Liver (tissue), 9 donors: ENCODE data around the gene STK25. TPM values are rescaled to one million over a fixed set of nuclear protein-coding genes. Genes with fewer than 3 reads are reported as not detected.

Source experiments
- DNase-seq: peaks from one replicate; pipeline ENCODE4 v3.0.0-alpha.2; 2017; ENCODE audit warnings: low spot score
- H3K27ac ChIP-seq, 2 donors: one replicate each; pipeline ENCODE4 v1.7.0; 2013; ENCODE audit warnings: inconsistent platforms in 2 of 2, low read length in 2 of 2, control low read depth in 1 of 2, low read depth in 1 of 2, mild to moderate bottlenecking in 1 of 2
- H3K27me3 ChIP-seq, 4 donors: one replicate each; pipeline versions ENCODE4 v1.6.1 to v1.7.0; 2013; ENCODE audit warnings: low read length in 3 of 4, inconsistent platforms in 1 of 4, mild to moderate bottlenecking in 1 of 4, moderate library complexity in 1 of 4; ENCODE audit not compliant: control insufficient read depth in 4 of 4, insufficient read depth in 4 of 4
- H3K36me3 ChIP-seq, 4 donors: one replicate each; pipeline versions ENCODE4 v1.6.1 to v1.7.0; 2013; ENCODE audit warnings: low read length in 3 of 4, mild to moderate bottlenecking in 3 of 4, low read depth in 1 of 4, moderate library complexity in 1 of 4; ENCODE audit not compliant: control insufficient read depth in 4 of 4, insufficient read depth in 3 of 4
- H3K4me1 ChIP-seq, 4 donors: one replicate each; pipeline versions ENCODE4 v1.6.1 to v1.7.0; 2013; ENCODE audit warnings: low read length in 3 of 4, mild to moderate bottlenecking in 3 of 4, moderate library complexity in 1 of 4; ENCODE audit not compliant: control insufficient read depth in 4 of 4, insufficient read depth in 4 of 4
- H3K4me3 ChIP-seq, 3 donors: one replicate each; pipeline versions ENCODE4 v1.6.1 to v1.7.0; 2013; ENCODE audit warnings: low read length in 3 of 3, control low read depth in 1 of 3, low read depth in 1 of 3, mild to moderate bottlenecking in 1 of 3
- H3K9ac ChIP-seq, 2 donors: one replicate each; pipeline ENCODE4 v1.7.0; 2013; ENCODE audit warnings: low read length in 2 of 2, mild to moderate bottlenecking in 2 of 2, moderate library complexity in 2 of 2, control low read depth in 1 of 2, low read depth in 1 of 2
- H3K9me3 ChIP-seq, 4 donors: one replicate each; pipeline versions ENCODE4 v1.6.1 to v1.7.0; 2013; ENCODE audit warnings: low read length in 3 of 4; ENCODE audit not compliant: control insufficient read depth in 4 of 4
- ATF3 ChIP-seq: IDR thresholded peaks from 2 replicates; pipeline ENCODE4 v1.6.1; 2016; ENCODE audit warnings: antibody characterized with exemption
- FOXA1 ChIP-seq: IDR thresholded peaks from 2 replicates; pipeline ENCODE4 v1.6.1; 2016; ENCODE audit warnings: antibody characterized with exemption
- HNF4A ChIP-seq, 2 donors: conservative IDR thresholded peaks; 2 replicates each; pipeline ENCODE4 v1.6.1; 2016; ENCODE audit warnings: antibody characterized with exemption in 2 of 2, mild to moderate bottlenecking in 2 of 2
- JUND ChIP-seq, 2 donors: IDR thresholded peaks; 2 replicates each; pipeline ENCODE4 v1.6.1; 2016; ENCODE audit warnings: antibody characterized with exemption in 2 of 2
- NR2F2 ChIP-seq: IDR thresholded peaks from 2 replicates; pipeline ENCODE4 v1.6.1; 2016; ENCODE audit warnings: antibody characterized with exemption
- RAD21 ChIP-seq, 2 donors: IDR thresholded peaks; 2 replicates each; pipeline ENCODE4 v1.6.1; 2016; ENCODE audit warnings: antibody characterized with exemption in 2 of 2, mild to moderate bottlenecking in 2 of 2
- TAF1 ChIP-seq: conservative IDR thresholded peaks from 2 replicates; pipeline ENCODE4 v1.6.1; 2016; ENCODE audit warnings: antibody characterized with exemption, mild to moderate bottlenecking
- YY1 ChIP-seq: IDR thresholded peaks from 2 replicates; pipeline ENCODE4 v1.6.1; 2016; ENCODE audit warnings: antibody characterized with exemption, mild to moderate bottlenecking
- WGBS: extraction: QIAGEN DNeasy Blood & Tissue Kit; methylation state at CpG from one replicate; pipeline ENCODE4 v1.1.7; 2013; 5-methylcytosine and 5-hydroxymethylcytosine counted together
- polyA plus RNA-seq, 2 donors: library from polyadenylated mRNA; stranded (reverse) in 1 of 2; unstranded in 1 of 2; fragments of 200-250 nt in 1 of 2; fragments of >200 nt in 1 of 2; fragmentation: Nextera tagmentation in 1 of 2; extraction: Ambion mirVana in 1 of 2; gene quantifications; one replicate each; pipeline versions ENCODE4 v1.2.1 to v1.2.3, GENCODE V29; 2013 to 2015
- total RNA-seq, 2 donors: library from RNA; depleted of rRNA; stranded (reverse); fragments of >200 nt; gene quantifications; one replicate each; pipeline ENCODE4 v1.2.3, GENCODE V29; 2014
- TF ChIP-seq, protein P1 (sequence below): IDR thresholded peaks from 2 replicates; pipeline ENCODE4 v1.6.1; 2016; ENCODE audit warnings: antibody characterized with exemption
- TF ChIP-seq, protein P2 (sequence below): IDR thresholded peaks from 2 replicates; pipeline ENCODE4 v1.6.1; 2016; ENCODE audit warnings: antibody characterized with exemption
- TF ChIP-seq, protein P3 (sequence below): IDR thresholded peaks from 2 replicates; pipeline ENCODE4 v1.6.1; 2016; ENCODE audit warnings: antibody characterized with exemption, mild to moderate bottlenecking
- donor health status: healthy.
- donor health status: healthy.
- donor health status: healthy.
- donor health status: healthy.
- donor health status: healthy.

Gene STK25
- total and polyA plus RNA-seq, 4 donors, result 43.4 to 85.6 (median 67.3) TPM

- DNase-seq, result no peak
- H3K27ac ChIP-seq, result no peak overlapping the region
Observed at GRCh38 chr2:241554610-241555322, 46.4 kb upstream of the STK25 start.

GRCh38 chr2:241553981-241554380 is 45.6 kb upstream of the STK25 start:
- Histone ChIP-seq H3K27me3 (no peaks in the 10 kb centered on the region), H3K9ac (no peak overlapping the region), H3K4me1 (peaks cover 18 to 42% (median 39%) of the 10 kb centered on the region in 4 donors), H3K4me3 (no peak overlapping the region), H3K9me3 (no peaks in the 10 kb centered on the region), H3K27ac (no peak overlapping the region), H3K36me3 (no peaks in the 10 kb centered on the region)
- TF ChIP-seq, protein P1, sequence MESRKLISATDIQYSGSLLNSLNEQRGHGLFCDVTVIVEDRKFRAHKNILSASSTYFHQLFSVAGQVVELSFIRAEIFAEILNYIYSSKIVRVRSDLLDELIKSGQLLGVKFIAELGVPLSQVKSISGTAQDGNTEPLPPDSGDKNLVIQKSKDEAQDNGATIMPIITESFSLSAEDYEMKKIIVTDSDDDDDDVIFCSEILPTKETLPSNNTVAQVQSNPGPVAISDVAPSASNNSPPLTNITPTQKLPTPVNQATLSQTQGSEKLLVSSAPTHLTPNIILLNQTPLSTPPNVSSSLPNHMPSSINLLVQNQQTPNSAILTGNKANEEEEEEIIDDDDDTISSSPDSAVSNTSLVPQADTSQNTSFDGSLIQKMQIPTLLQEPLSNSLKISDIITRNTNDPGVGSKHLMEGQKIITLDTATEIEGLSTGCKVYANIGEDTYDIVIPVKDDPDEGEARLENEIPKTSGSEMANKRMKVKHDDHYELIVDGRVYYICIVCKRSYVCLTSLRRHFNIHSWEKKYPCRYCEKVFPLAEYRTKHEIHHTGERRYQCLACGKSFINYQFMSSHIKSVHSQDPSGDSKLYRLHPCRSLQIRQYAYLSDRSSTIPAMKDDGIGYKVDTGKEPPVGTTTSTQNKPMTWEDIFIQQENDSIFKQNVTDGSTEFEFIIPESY, result no peak
- no peak for TF ChIP-seq RAD21 (IDR thresholded peaks at IDR 0.05)
- TF ChIP-seq TAF1, result no peak
- 72% methylated on average over 6 of the region's 6 CpGs for WGBS
- DNase-seq, result no peak

More at GRCh38 chr2:241554610-241555322, 46.4 kb upstream of the STK25 start:
- no peak overlapping the region for H3K9ac ChIP-seq
- H3K27me3 ChIP-seq, result no peaks in the 10 kb centered on the region
- H3K9me3 ChIP-seq, result no peaks in the 10 kb centered on the region
- TF ChIP-seq, protein P1, result no peak
- TF ChIP-seq, protein P2, sequence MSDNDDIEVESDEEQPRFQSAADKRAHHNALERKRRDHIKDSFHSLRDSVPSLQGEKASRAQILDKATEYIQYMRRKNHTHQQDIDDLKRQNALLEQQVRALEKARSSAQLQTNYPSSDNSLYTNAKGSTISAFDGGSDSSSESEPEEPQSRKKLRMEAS, result no peak
- TF ChIP-seq FOXA1 (no peak), JUND (IDR thresholded peaks at IDR 0.05) (no peak)
- no peaks in the 10 kb centered on the region for H3K36me3 ChIP-seq
- 93% methylated on average over 7 of the region's 7 CpGs for WGBS
- H3K4me3 ChIP-seq, result no peak overlapping the region
- peaks cover 18 to 37% (median 35%) of the 10 kb centered on the region in 4 donors for H3K4me1 ChIP-seq

DNA sequence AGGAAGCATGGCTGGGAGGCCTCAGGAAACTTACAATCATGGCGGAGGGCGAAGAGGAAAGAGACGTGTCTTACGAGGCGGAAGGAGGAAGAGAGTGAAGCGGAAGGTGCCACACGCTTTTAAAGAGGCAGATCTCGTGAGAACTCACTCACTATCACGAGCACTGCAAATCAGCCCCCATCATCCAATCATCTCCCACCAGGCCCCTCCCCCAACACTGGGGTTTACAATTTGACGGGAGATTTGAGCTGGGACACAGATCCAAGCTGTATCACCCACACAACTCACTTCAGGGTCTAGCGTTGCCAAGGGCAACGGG is 45.1 kb upstream of the STK25 start:
- WGBS, result 80% methylated on average over 12 of the region's 12 CpGs
- Histone ChIP-seq H3K9ac (no peak overlapping the region), H3K27me3 (no peaks in the 10 kb centered on the region), H3K4me3 (no peak overlapping the region), H3K4me1 (peaks cover 18 to 46% (median 39%) of the 10 kb centered on the region in 4 donors), H3K27ac (no peak overlapping the region), H3K36me3 (no peaks in the 10 kb centered on the region), H3K9me3 (no peaks in the 10 kb centered on the region)
- DNase-seq, result no peak
- no peak for TF ChIP-seq YY1
- no peak for TF ChIP-seq ATF3
- TF ChIP-seq RAD21 (IDR thresholded peaks at IDR 0.05), result no peak
- TF ChIP-seq, protein P3, sequence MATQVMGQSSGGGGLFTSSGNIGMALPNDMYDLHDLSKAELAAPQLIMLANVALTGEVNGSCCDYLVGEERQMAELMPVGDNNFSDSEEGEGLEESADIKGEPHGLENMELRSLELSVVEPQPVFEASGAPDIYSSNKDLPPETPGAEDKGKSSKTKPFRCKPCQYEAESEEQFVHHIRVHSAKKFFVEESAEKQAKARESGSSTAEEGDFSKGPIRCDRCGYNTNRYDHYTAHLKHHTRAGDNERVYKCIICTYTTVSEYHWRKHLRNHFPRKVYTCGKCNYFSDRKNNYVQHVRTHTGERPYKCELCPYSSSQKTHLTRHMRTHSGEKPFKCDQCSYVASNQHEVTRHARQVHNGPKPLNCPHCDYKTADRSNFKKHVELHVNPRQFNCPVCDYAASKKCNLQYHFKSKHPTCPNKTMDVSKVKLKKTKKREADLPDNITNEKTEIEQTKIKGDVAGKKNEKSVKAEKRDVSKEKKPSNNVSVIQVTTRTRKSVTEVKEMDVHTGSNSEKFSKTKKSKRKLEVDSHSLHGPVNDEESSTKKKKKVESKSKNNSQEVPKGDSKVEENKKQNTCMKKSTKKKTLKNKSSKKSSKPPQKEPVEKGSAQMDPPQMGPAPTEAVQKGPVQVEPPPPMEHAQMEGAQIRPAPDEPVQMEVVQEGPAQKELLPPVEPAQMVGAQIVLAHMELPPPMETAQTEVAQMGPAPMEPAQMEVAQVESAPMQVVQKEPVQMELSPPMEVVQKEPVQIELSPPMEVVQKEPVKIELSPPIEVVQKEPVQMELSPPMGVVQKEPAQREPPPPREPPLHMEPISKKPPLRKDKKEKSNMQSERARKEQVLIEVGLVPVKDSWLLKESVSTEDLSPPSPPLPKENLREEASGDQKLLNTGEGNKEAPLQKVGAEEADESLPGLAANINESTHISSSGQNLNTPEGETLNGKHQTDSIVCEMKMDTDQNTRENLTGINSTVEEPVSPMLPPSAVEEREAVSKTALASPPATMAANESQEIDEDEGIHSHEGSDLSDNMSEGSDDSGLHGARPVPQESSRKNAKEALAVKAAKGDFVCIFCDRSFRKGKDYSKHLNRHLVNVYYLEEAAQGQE, result no peak
- TF ChIP-seq HNF4A (conservative IDR thresholded peaks at IDR 0.05), result no peak
- TF ChIP-seq, protein P1, result no peak
- TF ChIP-seq NR2F2, result no peak
